Measurements from ENCODE around the gene SLC27A3. TPM values are rescaled to one million over a fixed set of nuclear protein-coding genes. Genes with fewer than 3 reads are reported as not detected.

SLC27A3 gene
- polyA plus RNA-seq, 3 donors, result 84.5 to 123 (median 118) TPM

- H3K9me3 Mint-ChIP-seq, result no peaks in the 10 kb centered on the region
- no peaks in the 10 kb centered on the region for H3K27me3 ChIP-seq (ENCODE audit: control insufficient read depth in 2 of 2, insufficient read depth in 2 of 2, low read length in 2 of 2)
- peaks cover 75 to 95% of the 10 kb centered on the region in 2 donors for H3K36me3 ChIP-seq (replicated peaks in 1 of 2; ENCODE audit: control insufficient read depth in 1 of 2, insufficient read depth in 2 of 2, low read length in 2 of 2)
- no peak overlapping the region for H3K27ac ChIP-seq (ENCODE audit: low read depth in 1 of 2, low read length in 2 of 2)
- no peak for TF ChIP-seq CTCF (IDR thresholded peaks at IDR 0.05)
- no peak overlapping the region for H3K4me3 ChIP-seq (replicated peaks in 1 of 3; ENCODE audit: low read depth in 2 of 3, low read length in 3 of 3)
- no CpG with 5 or more reads among the region's 2 CpGs for WGBS (ENCODE audit: insufficient coverage)
- H3K4me1 Mint-ChIP-seq, result peaks cover 35% of the 10 kb centered on the region
- intact Hi-C loops (cut with micrococcal nuclease), result loop anchor here (5.0 to 10.0 kb wide), 2 partner anchors 68 to 231 kb away; partner anchors contain the start of gene NPR1 (in 2 of the 2)
- DNase-seq, result no peak
- H4K20me1 ChIP-seq (ENCODE audit: insufficient read depth, low read length), result no peaks in the 10 kb centered on the region
- H3K27me3 Mint-ChIP-seq (ENCODE audit: low read depth in 3 of 3), result peaks cover 0 to 4% (median 0%) of the 10 kb centered on the region in 3 donors
- H3K4me3 Mint-ChIP-seq, result no peak overlapping the region
- no peak overlapping the region for H3K27ac Mint-ChIP-seq
- H3K9me3 ChIP-seq (replicated peaks in 1 of 2; ENCODE audit: control insufficient read depth in 1 of 2, insufficient read depth in 1 of 2, low read length in 2 of 2), result no peaks in the 10 kb centered on the region
- peaks cover 79 to 97% of the 10 kb centered on the region in 2 donors for H3K36me3 Mint-ChIP-seq
- H3K4me2 ChIP-seq (replicated peaks; ENCODE audit: extremely low read depth, low read length, poor library complexity, severe bottlenecking), result no peak overlapping the region
- H2AFZ ChIP-seq (ENCODE audit: insufficient read depth, low read depth, low read length, poor library complexity, severe bottlenecking), result no peak overlapping the region
- peaks cover 11 to 19% of the 10 kb centered on the region in 2 donors for H3K4me1 ChIP-seq (ENCODE audit: control insufficient read depth in 1 of 2, insufficient read depth in 2 of 2, low read length in 2 of 2)
- no peak overlapping the region for H3K9ac ChIP-seq (ENCODE audit: insufficient read depth, low read length, poor library complexity, severe bottlenecking)
- no peaks in the 10 kb centered on the region for H3K79me2 ChIP-seq (ENCODE audit: insufficient read depth, low read length)
Observed at GRCh38 chr1:153745417-153745816, 29.8 kb upstream of the SLC27A3 start.

DNA sequence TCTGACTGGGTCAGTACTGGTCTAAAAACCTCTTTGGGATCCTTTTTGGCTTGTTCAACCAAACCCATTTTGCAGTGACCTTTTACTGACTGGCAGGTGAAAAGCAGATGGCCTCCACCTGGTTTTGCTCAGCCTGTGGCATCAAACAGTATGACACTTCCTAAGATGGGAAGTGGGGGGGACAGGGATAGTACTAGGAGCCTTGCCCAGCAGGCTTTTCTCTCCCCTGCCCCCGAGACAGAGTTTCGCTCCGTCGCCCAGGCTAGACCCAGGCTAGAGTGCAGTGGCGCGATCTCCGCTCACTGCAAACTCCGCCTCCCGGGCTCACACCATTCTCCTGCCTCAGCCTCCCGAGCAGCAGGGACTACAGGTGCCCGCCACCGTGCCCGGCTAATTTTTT lies 29.0 kb upstream of the SLC27A3 start:
- intact Hi-C loops (cut with micrococcal nuclease), result loop anchor here (5.0 to 10.0 kb wide), 2 partner anchors 69 to 231 kb away; partner anchors contain the start of gene NPR1 (in 2 of the 2)
- Mint-ChIP-seq H3K36me3 (peaks cover 78 to 97% of the 10 kb centered on the region in 2 donors), H3K4me3 (no peak overlapping the region), H3K4me1 (peaks cover 42% of the 10 kb centered on the region), H3K9me3 (no peaks in the 10 kb centered on the region), H3K27ac (peak overlapping the region in 1 of 7 donors; percentile 54), H3K27me3 (ENCODE audit: low read depth in 3 of 3) (peaks cover 0 to 4% (median 0%) of the 10 kb centered on the region in 3 donors)
- H3K4me1 ChIP-seq (ENCODE audit: control insufficient read depth in 1 of 2, insufficient read depth in 2 of 2, low read length in 2 of 2), result peaks cover 15 to 27% of the 10 kb centered on the region in 2 donors
- no peak overlapping the region for H3K4me2 ChIP-seq (replicated peaks; ENCODE audit: extremely low read depth, low read length, poor library complexity, severe bottlenecking)
- no peak overlapping the region for H3K27ac ChIP-seq (ENCODE audit: low read depth in 1 of 2, low read length in 2 of 2)
- no peaks in the 10 kb centered on the region for H3K27me3 ChIP-seq (ENCODE audit: control insufficient read depth in 2 of 2, insufficient read depth in 2 of 2, low read length in 2 of 2)
- H3K9ac ChIP-seq (ENCODE audit: insufficient read depth, low read length, poor library complexity, severe bottlenecking), result no peak overlapping the region
- no peak for TF ChIP-seq CTCF (IDR thresholded peaks at IDR 0.05)
- no peak overlapping the region for H3K4me3 ChIP-seq (replicated peaks in 1 of 3; ENCODE audit: low read depth in 2 of 3, low read length in 3 of 3)
- no peaks in the 10 kb centered on the region for H4K20me1 ChIP-seq (ENCODE audit: insufficient read depth, low read length)
- H3K79me2 ChIP-seq (ENCODE audit: insufficient read depth, low read length), result no peaks in the 10 kb centered on the region
- 100% methylated on average over 7 of the region's 13 CpGs for WGBS (ENCODE audit: insufficient coverage)
- no peaks in the 10 kb centered on the region for H3K9me3 ChIP-seq (replicated peaks in 1 of 2; ENCODE audit: control insufficient read depth in 1 of 2, insufficient read depth in 1 of 2, low read length in 2 of 2)
- peaks cover 75 to 95% of the 10 kb centered on the region in 2 donors for H3K36me3 ChIP-seq (replicated peaks in 1 of 2; ENCODE audit: control insufficient read depth in 1 of 2, insufficient read depth in 2 of 2, low read length in 2 of 2)
- DNase-seq, result no peak
- no peak overlapping the region for H2AFZ ChIP-seq (ENCODE audit: insufficient read depth, low read depth, low read length, poor library complexity, severe bottlenecking)
